Stimulated activated CD4-positive, alpha-beta T cell treated with anti-CD3 and anti-CD28 coated beads, TNF-alpha, amount 100 ng/mL, for 1 hour (primary cell): ENCODE data around the gene VPS41.
"Not testable (repeated sequence)": the region's sequence is repeated elsewhere in the genome, so short reads cannot be mapped to it uniquely, and the experiment has no call there.

ENCODE experiments used
- DNase-seq, 3 donors: peaks; one replicate each; pipeline ENCODE4 v3.0.0-alpha.2; 2020; ENCODE audit warnings: low read depth in 3 of 3, low spot score in 1 of 3

Gene VPS41

DNA sequence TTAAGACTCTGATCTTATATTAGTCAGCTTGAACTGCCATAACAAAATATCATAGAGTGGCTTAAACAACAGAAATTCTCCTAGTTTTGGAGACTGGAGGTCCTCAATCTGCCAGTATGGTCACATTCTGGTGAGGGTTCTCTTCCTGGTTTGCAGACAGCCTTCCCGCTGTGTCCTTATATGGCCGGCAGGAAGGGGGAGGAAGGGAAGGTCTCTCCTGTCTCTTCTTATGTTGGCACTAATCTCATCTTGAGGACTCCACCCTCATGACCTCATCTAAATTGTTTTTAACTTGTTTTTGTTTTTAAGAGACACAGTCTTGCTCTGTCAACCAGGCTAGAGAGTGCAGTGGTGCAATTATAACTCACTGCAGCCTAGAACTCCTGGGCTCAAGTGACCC is 53.1 kb downstream of the VPS41 start:
- DNase-seq, result no peak

DNA sequence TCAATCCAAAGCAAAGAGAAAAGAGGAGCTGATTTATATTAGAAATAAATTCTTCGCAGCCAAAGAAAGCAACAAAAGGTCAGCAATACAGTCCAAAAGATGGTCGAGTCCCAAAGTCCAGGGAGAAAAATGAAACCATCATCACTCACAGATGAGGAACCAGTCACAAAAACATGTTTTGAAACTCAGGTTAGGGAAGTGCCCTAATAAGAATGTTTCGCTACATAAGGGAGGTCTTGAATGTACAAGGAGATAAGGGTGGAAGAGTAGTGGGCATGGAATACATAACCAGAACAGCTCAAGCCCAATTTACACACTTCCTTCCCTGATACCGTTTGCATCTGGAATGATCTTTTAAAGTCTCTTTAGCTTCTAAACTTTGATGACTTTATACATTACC is 53.6 kb downstream of the VPS41 start:
- no peak for DNase-seq

- not testable (repeated sequence) for DNase-seq
Observed at GRCh38 chr7:38854947-38855346, 54.0 kb downstream of the VPS41 start.

- no peak for DNase-seq
Observed at GRCh38 chr7:38851321-38851720, 57.7 kb downstream of the VPS41 start.

GRCh38 chr7:38846280-38846679 is 62.7 kb downstream of the VPS41 start:
- no peak for DNase-seq

DNA sequence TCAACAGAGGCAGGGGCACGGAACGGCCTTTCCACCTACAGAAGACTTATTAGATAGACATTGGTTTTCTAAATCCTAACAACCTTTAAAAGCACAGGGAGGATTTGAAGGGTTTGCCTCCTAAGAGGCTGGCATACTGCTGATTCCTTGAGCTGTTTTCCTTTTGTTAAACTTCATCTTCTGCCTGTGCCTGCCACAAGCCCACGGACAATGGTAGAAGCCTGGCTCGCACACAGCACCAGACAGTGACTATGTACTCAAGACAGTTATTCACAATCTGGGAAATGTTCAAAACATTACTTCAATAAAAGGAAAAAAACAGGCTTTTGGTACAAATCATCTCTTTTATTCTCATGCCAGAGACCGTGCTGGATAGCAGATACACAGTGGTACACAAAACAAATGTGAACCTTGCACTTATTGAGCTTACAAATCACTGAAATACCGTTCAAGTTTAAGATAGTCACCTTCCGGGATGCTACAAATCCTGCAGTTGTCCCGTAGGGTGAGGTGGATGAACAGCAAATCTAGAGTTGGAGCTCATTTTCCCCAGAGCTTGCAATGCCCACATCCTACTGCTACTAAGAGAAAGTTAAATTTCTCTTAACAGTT is 63.9 kb downstream of the VPS41 start:
- DNase-seq, result no peak

- DNase-seq, result no peak
Observed at GRCh38 chr7:38842746-38843145, 66.2 kb downstream of the VPS41 start.

DNA sequence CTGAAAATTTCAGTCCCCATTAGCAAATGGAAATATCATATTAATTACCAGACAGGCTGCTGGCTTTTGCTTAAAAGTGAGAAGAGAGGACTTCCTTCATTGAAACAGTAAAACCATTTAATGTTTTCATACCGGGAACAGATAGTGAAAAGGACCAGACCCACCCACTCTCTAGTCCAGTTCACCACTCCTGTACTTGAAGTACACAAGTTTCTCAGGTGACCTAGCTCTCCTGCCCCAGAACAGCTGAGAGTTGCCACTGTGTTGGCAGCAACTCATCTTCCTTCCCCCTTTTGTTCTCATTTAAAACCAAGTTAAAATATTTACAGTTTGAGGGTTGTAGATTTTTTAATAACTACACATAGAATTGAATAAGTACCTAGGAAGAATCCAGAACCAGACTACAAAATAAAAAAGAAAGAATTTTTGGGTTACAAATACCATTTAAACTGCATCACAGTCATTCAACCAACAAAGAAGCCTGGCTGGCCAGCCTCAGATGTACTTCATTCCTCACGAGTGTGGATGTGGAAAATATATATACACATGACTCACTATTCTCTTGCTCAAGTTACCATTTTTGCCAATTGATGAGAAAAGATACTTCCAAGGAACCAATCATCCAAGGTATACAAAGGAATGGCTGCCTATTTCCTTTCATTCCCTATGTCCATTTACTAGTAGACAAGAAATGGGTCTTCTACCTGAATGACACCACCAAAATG is 68.1 kb downstream of the VPS41 start:
- DNase-seq, result no peak

DNA sequence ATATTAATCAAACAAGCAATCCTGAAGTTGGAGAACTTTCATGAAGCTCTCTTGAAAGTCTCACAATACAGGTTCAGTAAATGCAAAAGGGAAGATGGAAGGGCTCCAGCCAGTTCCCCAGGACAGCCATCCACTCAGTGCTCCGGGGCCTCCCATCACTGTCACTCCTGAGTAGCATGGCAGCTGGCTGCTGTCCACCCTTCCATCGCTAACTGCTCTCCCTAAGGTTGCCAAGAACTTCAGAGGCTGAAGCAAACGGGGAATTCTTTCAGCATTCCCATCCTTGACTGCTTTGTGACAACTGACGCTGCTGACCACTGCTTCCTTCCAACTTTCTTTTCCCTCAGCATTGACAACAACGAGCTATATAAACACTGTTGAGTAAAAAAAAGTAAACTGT is 69.1 kb downstream of the VPS41 start:
- no peak for DNase-seq

DNA sequence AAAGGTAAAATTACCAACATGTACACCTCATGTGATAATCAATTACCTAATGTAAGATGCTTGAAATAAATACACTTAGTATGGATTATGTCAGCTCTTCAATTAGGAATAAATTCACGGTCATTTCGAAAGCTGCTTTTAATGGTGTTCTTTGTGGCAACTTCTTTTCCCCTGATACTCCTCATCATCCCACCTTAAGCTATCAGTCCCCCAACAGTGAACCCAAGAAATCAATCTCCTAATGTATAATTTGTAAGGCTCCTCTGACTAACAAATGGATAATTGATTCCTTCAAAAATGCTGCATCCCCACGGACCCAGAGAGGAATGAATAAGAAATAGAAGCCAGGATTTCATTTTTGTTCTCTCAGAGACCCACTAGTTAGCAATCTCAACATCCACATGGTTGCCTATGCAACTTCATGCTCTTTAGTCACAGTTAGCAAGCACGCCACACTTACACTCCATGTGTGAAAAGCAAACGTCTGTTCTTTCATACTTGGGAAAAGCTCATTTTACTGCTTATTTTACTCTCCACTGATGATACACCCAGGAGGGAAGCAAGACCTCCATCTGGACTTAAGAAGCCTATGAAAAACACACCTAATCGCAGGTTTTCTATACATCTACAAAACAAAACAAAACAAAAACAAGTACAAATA is 70.1 kb downstream of the VPS41 start:
- no peak for DNase-seq

DNA sequence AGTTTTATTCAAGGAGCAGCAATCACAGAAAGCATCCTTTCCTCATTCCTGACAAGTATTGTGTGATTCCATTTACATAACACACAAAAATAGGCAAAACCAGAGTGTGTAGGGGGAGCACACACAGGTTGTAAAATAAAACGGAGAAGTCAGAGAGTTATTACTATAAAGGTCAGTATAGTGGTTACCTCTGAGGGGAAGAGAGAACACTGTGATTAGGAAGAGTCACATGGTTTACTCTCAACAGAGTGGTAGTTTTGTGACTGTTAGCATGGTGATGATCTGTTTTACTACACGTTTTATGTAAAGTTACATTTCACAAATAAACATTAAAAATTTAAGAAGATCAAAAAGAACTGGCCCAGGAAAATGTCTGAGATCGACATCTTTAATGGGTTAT is 74.6 kb downstream of the VPS41 start:
- no peak for DNase-seq

DNA sequence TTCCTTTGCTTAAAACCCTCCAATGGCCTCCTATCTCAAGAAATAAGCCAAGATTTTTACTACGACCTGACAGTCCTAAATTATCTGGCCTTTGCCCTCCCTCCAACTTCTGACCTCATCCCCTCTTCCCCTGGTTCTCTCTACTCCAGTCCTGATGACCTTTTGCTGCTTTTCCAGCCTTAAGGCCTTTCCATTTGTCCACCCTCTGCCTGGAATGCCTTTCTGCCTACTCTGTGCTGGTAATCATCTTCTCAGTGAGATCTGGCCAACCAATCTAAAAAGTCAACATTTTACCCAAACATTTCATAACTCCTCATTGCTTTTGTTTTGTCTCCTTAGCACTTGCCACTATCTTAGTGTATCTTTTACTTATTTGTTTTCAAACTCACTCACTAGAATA is 75.7 kb downstream of the VPS41 start:
- DNase-seq, result no peak

- no peak for DNase-seq
Observed at GRCh38 chr7:38831259-38831996, 77.6 kb downstream of the VPS41 start.

- no peak for DNase-seq
Observed at GRCh38 chr7:38830826-38831225, 78.2 kb downstream of the VPS41 start.

DNA sequence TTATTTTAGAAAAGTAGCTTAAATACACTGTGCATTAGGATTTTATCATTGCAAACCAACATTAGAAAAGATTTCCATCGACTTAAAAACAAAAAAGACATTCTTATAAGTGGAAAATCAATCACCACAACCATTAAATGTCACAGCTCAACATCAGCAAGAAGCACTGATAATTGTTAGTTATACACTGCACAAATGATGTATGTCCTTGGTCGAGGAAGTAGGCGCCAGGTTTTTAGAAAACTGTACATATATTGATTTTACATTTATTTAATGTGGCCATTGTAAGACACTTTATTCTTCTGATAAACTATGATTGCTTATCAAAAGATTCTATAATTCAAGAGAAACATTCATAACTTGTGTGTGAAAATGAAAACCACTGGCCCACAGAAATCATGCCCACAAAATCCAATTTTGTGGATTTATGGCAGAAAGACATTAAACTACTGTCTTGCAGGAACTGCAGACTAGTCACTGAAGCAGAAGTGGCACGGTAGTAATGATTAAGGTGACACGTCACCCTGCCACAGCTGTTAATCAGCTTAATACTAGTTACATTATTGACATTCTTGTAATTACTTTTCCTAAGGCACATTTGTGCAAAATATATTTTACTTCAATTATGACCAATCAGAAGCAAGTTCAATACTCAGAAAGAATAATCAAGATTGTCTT is 79.4 kb downstream of the VPS41 start:
- no peak for DNase-seq

GRCh38 chr7:38828026-38828425 is 81.0 kb downstream of the VPS41 start:
- DNase-seq, result no peak

GRCh38 chr7:38825721-38826440 is 83.1 kb downstream of the VPS41 start:
- no peak for DNase-seq

GRCh38 chr7:38824948-38825347 is 84.0 kb downstream of the VPS41 start:
- DNase-seq, result no peak

- DNase-seq, result no peak
Observed at GRCh38 chr7:38822549-38822948, 86.4 kb downstream of the VPS41 start.

DNA sequence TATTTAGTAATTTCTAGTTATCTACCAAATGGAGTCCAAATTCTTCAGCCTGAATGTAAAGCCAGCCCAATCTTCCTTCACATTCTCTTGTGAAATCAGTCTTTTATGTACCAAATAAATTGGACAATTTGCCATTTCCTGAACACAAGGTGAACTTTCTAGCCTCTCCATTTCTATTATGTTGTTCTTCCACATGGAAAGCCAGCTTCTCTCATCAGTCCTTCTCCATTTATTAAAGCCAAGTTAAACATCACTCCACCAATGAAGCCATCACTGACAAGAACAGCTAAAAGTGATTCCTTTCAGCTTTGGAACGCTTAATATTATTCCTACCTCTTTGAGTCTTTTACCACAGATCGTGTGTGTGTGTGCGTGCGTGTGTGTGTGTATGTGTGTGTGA is 88.4 kb downstream of the VPS41 start:
- DNase-seq, result no peak

GRCh38 chr7:38819463-38819862 is 89.5 kb downstream of the VPS41 start:
- DNase-seq, result no peak
